NCI-H510A (cell line): Measurements from ENCODE around the gene NCOA7.
"Not testable (repeated sequence)": the region's sequence is repeated elsewhere in the genome, so short reads cannot be mapped to it uniquely, and the experiment has no call there.

ENCODE experiments used
- DNase-seq: peaks from one replicate; lab custom pipeline; 2025; lab: John Stamatoyannopoulos, UW

The NCOA7 gene

DNA sequence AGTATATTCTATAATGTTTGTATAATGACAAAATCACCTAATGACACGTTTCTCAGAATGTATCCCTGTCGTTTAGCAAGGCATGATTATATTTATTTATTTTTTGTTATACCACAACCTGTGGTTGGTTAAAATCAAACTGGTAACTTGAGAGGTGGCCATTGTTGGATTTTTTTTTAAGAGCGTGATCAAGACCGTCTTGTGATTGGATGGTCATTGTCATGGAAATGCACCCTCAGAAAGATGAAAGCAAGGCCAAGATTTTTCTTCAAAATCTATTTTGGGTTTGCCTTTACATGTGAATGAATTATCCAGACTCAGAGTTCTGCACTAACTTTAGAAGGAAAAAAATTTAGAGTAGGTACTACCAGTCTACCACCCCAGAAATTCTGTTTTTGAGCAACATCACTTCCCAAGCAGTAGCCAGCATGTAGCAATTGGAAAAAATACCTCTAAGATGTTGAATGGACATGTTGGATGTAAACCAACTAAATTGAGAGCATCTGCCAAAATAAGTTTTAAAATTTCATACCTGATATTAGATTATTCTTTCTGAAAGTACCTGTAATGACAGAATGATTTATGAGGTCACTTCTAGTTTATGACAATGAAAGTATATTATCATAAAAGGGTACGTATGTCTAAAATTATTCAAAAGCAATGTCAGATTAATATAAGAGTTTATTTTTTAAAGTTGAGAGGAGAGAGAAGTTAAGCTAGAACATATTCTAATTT is 50.8 kb downstream of the NCOA7 start:
- no peak for DNase-seq

DNA sequence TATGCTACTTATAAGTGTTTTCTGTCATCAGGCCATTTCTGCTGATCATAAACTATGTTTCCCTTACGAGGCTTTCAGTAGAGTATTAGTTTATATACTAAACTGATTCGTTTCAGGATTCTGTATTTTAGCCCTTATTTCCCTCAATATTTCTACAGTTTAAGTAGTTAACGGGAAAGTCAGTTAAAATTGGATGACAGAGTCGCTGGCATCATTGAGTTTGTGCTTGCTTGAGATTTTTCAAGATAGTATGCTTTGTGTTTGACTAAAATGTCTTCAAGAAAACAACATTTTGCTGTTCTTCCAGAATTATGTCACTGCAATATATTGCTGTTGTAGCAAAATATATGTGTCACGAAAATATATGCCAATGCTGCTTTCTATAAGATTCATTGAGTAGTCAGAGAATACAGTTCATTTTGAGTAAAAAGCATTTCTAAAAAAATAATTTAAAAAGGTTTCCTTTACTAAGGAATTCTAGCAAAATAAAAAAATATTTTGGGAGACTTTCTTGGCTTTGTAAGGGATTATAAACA is 51.4 kb downstream of the NCOA7 start:
- no peak for DNase-seq

DNA sequence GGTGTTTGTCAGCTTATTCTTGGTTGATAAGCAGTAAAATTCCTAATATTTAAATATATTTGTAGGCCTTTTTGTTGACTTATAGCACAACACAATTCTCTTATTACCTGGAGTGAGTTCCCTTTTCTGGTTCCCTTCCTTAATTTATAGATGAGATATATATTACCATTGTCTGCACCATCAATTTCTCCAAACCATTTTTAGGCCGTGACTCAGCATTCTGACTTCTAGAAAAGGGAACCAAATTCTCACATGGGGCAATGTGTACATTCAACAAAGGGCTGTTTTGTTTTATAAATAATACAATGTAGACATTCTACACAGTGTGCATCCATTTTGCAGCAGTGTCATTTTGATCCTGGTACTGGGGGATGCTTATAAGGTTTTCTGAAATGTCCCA is 52.8 kb downstream of the NCOA7 start:
- DNase-seq, result no peak

DNA sequence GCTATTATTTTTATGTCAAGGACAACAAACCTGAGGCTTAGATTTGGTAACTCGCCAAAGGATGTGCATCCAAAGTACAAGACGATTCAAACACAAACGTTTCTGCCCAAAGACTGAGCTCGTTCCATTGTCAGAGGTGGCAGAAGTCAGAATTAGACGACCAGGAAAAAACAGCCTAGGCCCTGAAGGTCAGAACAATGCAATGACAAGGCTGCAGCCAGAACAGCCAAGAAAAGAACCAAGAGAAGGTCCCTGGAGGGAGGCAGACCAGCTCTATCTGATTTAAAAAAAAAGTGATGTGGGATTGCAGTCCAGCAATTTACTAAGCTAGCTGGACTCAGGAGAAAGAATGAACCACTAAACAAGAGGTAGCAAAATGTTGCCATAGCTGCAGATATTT is 54.2 kb downstream of the NCOA7 start:
- no peak for DNase-seq

DNA sequence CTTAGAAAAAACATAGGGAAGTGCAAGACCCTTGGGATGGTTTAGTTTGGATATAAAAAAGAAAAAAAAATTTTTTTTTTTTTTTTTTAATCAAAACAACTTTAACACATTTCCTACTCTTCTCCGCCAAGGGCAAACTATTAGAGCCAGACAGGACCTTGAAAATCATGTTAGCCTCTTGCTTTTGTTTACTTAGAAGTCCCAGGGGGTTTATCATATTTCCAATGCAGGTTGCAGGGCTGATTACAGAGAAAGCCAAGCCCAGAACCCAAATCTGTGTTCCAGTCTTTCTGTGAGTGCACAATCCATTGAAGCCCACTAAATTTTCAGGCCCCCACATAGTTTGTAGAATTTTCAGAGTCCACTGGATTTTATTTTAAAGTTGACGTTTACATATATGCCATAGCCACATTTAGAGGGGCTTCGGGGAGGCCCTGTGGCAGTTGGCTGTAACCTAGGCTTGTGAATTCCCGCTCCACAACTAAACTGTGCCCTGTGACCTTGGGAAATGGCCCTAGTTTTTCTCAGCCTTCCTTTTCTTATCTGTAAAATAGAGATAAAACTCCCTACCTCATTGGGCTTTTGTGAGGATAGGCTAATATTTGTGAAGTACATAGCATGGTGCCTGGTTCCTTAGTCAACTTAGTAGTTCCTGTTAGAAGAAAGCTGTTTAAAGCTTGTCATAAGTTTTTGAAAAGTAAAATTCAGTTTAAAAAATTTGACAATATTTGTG is 55.7 kb downstream of the NCOA7 start:
- no peak for DNase-seq

DNA sequence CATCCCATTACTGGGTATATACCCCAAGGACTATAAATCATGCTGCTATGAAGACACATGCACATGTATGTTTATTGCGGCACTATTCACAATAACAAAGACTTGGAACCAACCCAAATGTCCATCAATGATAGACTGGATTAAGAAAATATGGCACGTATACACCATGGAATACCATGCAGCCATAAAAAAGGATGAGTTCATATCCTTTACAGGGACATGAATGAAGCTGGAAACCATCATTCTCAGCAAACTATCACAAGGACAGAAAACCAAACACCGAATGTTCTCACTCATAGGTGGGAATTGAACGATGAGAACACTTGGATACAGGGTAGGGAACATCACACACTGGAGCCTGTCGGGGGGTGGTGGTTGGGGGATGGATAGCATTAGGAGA is 57.5 kb downstream of the NCOA7 start:
- not testable (repeated sequence) for DNase-seq

DNA sequence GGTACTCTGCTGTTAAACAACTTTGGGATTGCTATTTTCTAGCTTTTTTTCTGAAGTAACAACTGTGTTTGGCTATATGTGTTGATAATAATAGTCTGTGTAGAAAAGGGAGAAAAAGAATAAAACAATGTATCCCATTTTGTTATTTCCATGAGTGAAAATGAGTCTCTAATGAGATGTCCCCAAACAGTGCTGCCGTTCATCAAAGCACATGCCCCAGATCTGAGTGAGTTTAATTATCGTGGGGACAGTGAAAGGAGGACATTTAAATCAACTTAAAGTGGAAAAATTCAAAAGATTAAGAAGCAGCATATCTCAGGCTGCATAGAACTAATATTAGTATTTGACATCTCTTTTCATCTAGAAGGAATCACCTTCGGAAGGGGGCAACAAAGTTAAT is 59.6 kb downstream of the NCOA7 start:
- no peak for DNase-seq

DNA sequence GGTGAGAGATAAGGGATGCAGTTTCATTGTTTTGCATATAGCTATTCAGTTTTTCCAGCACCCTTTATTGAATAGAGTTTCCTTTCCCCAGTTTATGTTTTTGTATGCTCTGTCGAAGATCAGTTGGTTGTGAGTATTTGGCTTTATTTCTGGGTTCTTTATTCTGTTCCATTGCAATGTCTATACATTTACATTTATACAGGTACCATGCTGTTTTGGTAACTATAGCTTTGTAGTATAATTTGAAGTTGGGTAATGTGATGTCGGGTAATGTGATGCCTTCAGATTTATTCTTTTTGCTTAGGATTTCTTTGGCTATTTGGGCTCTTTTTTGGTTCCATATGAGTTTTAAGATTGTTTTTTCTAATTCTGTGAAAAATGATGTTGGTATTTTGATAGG is 61.8 kb downstream of the NCOA7 start:
- DNase-seq, result no peak

DNA sequence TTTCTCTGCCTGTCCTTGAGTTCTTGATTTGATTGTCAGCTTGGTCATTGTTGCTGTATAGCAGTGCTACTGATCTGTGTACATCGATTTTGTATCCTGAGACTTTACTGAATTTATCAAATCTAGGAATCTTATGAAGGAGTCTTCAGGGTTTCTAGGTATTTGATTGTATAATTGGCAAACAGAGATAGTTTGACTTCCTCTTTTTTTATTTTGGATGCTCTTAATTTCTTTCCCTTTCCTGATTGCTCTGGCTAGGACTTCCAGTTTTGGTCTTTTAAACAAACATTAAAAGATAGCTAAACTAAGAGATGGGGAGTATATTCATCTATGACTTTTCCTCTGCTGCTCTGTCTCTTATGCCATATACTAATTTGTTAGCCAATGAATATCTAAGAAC is 62.4 kb downstream of the NCOA7 start:
- DNase-seq, result no peak

DNA sequence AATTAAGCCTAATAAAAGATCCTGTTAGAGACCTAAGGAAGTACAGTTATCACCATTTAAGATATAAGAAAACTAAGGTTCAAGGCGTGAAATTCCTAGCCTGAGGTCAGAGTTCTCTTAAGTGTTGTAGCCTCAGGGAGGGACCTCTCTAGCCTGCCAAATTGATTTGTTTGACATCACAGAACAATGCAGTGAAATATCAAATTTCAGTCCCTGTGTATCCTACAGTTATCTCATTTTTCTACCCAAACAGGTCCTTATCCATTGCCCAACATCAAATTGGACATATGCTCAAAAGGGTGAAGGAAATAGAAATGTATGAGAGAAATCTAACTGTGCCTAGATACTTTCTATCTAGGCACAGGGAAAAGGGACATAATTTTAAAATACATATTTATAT is 63.0 kb downstream of the NCOA7 start:
- no peak for DNase-seq

DNA sequence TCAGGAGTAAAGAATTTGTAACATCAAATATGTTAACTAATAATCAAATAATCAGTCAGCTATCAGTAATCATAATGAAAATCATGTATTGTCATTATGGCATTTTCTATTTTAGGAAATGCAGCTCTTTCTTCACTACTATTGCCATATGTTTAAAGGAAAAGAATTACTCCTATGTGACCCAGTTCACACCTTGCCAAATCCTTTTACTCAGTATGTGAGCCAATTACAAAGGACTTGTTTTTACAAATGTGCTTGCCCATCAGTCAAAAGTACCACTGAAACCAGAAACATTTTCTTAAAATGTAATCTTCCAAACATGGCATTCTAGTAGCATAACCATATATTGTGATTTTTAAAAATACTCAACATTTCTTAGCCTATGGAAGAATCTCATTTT is 63.6 kb downstream of the NCOA7 start:
- no peak for DNase-seq

DNA sequence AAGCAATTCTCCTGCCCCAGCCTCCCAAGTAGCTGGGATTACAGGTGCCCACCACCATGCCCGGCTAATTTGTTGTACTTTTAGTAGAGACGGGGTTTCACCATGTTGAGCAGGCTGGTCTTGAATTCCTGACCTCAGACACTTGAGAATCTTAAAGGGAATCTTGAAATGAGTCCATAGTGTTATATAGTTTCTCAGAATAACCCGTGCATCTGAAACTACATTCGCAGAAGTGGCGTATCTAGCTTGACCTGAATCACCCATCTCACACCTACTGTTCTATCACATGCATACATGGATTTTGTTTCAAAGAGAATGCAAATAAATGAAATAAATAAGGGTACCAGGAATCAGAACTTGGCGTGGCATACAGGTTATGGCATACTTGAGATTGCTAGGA is 65.0 kb downstream of the NCOA7 start:
- no peak for DNase-seq

DNA sequence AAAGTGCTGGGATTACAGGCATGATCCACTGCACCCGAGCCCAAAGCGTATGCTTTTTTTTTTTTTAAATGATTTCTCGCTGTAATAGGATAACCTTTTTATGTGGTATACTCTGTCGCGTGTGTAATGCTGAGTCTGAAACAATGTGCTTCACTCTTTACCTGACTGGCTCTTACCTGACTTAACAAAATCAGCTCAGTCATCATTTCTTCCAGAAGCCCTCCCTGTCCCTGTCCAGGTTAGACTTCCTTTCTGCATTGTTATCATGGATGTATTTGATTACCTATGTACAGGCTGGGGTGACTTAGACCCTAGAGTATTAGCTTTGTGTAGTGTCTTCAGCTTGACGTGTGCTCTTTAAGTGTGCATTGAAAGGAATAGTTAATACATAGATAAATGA is 67.1 kb downstream of the NCOA7 start:
- DNase-seq, result no peak

DNA sequence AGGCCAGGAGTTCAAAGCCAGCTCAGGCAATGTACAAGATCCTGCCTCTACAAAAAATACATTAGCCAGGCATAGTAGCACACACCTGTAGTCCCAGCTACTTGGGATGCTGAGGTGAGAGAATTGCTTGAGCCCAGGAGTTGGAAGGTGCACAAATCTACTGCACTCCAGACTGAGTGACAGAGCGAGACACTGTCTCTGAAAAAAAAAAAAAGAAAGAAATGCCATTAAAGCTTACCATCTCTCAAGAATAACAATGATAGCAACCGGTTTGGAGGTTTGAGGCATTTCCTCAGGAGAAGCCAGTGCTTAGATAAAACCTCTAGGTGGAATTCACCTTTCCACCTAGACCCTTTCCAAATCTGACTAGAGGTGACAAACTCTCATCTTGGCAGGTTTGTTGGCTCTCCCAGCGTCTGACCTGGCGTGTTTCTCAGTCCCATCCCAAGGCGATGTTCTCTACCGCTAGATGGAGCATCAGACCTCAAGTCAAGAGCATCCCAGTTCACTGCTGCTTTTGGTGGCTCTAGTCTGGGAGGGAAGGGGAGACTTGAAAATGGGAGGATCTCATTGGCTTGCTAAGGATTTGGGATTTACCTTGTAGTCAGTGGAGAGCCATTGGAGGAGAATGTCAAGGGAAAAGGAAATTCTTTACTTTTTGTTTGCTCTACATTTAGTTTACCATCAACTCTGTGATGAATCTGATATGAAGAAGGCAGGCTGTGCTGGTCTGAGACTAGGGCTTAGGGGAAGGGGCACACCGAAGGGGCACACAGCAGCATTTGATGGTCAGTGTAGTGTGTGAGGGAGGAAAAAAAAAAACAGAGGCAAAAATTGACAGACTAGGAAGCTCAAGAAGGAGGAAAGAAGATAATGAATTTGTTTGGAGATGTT is 67.9 kb downstream of the NCOA7 start:
- DNase-seq, result no peak

DNA sequence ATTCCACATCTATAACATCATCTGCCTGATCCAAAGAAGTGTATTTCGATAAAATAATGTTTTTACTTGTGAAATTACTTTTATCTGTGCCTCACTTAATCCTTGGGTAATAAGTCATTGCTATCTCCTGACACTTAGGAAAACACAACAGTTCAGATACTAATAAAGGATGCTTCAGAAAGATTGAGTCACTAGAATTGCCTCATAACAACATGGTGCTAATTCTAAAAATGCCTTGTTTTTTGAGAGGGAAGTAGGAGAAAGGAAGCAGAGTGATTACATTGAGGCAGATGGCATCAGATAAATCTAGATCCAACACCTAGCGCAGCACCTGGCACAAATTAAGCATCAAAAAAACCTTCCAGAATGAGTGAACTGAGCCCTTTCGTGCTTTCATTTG is 69.0 kb downstream of the NCOA7 start:
- DNase-seq, result no peak

DNA sequence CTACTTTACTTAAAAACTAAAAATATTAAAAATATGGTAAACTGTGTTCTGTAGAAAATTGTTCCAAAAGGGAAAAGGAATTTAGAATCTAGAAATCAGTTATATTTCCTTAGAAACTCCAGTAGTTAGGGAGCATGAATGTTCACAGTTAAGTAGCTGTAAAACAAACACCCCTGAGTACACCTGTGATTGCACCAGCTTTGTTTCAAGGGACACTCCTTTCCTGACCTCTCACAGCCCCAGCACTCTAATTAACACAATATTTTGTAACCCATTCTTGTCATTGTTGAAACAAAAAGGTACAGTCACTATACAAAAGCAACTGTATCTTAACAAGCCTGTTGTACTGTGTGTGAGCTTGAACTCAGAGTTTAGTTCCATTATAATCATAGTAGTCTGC is 72.3 kb downstream of the NCOA7 start:
- DNase-seq, result no peak

DNA sequence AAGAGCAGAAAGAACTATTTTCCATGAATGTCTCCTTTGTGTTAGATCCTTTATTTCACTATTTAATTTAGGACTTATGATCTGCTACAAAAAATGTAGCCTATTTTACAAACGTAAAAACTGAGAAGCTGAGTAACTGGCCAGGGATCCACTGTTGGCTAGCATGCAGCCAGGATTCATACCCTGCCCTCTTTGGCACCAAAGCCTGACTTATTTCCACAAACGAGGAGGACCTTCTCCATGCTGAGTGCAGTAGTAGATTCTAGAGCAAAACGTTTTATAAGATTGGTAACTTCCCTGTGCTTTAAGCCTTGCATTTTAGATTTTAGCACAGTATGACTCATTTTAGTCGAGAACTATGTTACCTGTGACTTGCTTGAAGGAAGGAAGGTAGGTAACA is 74.3 kb downstream of the NCOA7 start:
- no peak for DNase-seq

DNA sequence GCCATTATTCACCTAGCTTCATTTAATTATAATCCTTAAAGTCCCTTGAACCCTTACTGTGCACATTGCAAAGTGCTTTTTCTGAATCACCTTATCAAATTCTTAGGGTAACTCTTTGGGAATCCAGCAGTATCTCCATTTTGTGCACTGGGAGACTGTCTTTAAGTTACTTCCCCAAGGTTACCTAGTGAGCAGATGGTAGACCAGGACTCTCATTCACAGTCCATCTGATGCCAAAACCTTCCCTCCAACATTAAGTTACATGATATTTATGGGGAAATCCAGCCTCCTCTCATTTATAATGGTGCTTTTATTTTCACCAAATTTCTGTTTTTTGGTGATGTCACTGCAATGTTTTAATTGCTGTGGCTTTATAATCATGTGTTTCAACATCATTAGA is 75.7 kb downstream of the NCOA7 start:
- no peak for DNase-seq

DNA sequence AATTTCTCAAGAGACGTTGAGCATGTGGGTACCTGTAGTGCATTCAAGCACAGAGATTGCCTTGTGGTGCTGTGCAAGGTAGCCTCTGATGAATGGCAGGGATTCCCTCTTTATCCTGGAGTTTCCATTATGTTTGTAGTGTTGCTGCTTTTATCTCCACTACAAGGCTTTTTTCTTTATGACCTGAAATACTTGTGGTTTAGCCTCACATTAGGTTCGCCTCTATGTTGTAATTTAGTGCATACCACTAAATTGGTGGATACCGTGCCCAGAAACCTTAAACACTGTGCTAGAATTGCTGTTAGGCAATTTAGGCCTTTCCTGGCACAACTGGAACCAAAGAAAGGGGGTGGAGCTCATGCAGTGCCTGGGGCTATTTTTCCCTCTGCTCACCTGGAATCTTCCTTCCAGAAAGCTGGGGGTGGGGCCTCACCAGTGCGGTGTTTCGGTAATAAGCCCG is 76.8 kb downstream of the NCOA7 start:
- DNase-seq, result no peak

DNA sequence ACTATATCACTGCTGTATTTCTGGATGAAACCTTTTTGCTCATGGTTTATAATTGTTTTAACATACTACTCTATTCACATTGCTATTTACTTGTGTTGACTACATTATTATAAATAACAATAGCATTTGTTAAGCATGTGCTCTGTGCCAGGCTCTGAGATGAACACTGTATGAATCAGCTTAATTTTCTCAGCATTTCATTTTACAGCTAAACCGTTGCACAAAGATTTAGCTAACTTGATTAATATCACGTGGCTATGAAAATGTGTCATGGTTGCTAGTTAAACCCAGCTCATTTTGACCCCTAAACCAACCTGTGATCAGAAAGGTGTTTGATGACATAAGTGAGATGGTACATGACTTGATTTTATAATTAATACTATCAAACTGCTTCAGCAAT is 77.5 kb downstream of the NCOA7 start:
- DNase-seq, result no peak

DNA sequence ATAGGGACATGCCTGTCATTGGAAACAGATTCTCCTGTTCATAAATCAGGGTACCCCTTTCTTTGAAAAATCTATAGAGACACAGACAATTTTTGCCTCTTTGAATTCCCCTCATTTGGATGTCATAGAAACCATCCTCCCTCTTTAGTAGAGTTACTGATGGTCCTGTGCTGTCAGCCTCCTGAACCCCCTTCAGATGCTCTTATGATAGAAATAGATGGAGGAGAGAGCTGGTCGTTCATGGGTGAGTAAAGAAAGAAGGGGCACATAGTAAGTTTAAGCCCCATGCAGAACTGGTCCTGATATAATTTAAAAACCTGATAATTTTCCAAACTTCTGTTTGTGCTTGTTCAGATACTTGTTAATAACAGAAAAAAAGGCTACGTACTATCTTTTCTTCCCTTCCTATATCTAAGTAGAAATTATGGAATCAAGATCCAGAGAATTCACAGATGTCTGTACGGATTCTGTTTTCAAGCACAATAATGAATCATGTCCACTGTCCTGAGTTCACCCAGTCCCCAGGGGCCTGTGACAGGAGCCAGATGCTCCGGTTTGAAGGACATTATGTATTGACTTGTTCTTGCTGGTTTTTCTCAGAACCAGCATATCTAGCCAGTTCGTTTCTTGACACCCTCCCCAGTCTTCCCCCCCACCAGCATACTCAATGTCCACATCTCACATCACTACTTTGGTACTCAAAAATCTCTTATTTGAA is 78.1 kb downstream of the NCOA7 start:
- no peak for DNase-seq

DNA sequence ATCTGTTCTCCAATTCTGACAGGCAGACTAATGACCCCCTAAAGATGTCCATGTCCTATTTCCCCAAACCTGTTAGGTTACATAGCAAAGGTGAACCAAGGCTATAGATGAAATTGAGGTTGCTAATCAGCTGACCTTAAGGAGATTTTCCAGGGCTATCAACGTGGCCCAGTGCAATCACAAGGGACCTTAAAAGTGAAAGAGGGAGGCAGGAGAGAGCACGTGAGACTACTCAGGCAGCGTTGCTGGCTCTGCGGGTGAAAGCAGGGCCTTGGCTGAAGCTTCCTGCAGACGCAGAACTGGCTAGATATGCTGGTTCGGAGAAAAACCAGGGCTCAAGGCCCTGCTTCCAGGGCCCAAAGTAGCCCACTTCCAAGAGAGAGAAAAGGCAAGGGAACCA is 78.7 kb downstream of the NCOA7 start:
- DNase-seq, result no peak
